ENCODE results near the gene ETNK1. TPM values are rescaled to one million over a fixed set of nuclear protein-coding genes. Genes with fewer than 3 reads are reported as not detected.
A peak's percentile ranks its signal among the peaks of the same experiment; 100 is the strongest.

Gene ETNK1

DNA sequence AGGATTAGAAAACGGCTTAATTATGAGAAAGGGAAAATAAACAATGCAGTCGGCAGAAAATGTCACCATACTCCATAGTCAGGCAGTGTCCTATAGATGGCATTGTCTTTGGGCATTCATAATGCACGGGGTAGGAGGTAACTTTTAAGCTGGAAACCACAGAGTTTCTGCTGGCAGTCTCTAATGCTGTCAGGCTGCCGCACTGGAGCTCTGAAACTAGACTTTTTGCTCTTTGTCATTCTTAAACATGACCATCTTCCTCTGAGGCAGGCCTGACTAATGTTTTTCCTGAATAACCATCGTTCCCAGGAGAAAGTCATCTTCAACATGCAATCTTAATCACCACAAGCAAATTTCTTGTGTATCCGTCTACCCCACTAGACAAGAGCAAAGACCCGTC is 108.8 kb downstream of the ETNK1 start:
- H3K4me2 ChIP-seq (ENCODE audit: low read length, poor library complexity, severe bottlenecking): no peak overlapping the region
- no peak overlapping the region for H3K23ac ChIP-seq (ENCODE audit: low read length in 2 of 2)
- no peaks in the 10 kb centered on the region for H3K79me1 ChIP-seq (replicated peaks; ENCODE audit: low read length, poor library complexity, severe bottlenecking)
- H3K4ac ChIP-seq (ENCODE audit: low read depth in 1 of 2, low read length in 2 of 2): no peak overlapping the region
- H3K14ac ChIP-seq (ENCODE audit: low read length in 2 of 2): no peak overlapping the region
- 86% methylated on average over 7 of the region's 7 CpGs for WGBS
- H3K27me3 ChIP-seq (ENCODE audit: control insufficient read depth in 1 of 2, insufficient read depth in 1 of 2, low read length in 2 of 2): no peaks in the 10 kb centered on the region
- H3K27ac ChIP-seq (ENCODE audit: low read length, poor library complexity, severe bottlenecking): no peak overlapping the region
- no peak overlapping the region for H3K18ac ChIP-seq (ENCODE audit: low read depth in 1 of 2, low read length in 2 of 2)
- no peak for DNase-seq
- H2BK15ac ChIP-seq (ENCODE audit: low read depth, poor library complexity, severe bottlenecking): no peak overlapping the region
- H2AFZ ChIP-seq (ENCODE audit: low read depth, low read length): no peak overlapping the region
- no peak overlapping the region for H2AK5ac ChIP-seq (ENCODE audit: low read length, severe bottlenecking)
- no peak overlapping the region for H4K8ac ChIP-seq (ENCODE audit: low read length)
- peaks cover 5% of the 10 kb centered on the region for H3K4me1 ChIP-seq (ENCODE audit: control insufficient read depth, insufficient read depth, low read depth, low read length)
- H2BK120ac ChIP-seq (ENCODE audit: low read depth, low read length): no peak overlapping the region
- H3K9ac ChIP-seq (ENCODE audit: low read length): peak overlapping the region; percentile 26
- peak overlapping the region in 1 of 2 experiments; percentile 17 for H3K4me3 ChIP-seq (ENCODE audit: insufficient read depth in 1 of 2, low read depth in 1 of 2, low read length in 2 of 2)
- no peaks in the 10 kb centered on the region for H3K9me3 ChIP-seq (ENCODE audit: control insufficient read depth, low read length)
- no peak overlapping the region for H2BK5ac ChIP-seq (ENCODE audit: low read depth, low read length, poor library complexity, severe bottlenecking)
- no peaks in the 10 kb centered on the region for H3K36me3 ChIP-seq (ENCODE audit: control insufficient read depth in 1 of 2, insufficient read depth in 2 of 2, low read depth in 1 of 2, low read length in 2 of 2)
- H4K91ac ChIP-seq (ENCODE audit: low read length): no peak overlapping the region
- no peak overlapping the region for H2BK12ac ChIP-seq (ENCODE audit: low read length in 2 of 2)

DNA sequence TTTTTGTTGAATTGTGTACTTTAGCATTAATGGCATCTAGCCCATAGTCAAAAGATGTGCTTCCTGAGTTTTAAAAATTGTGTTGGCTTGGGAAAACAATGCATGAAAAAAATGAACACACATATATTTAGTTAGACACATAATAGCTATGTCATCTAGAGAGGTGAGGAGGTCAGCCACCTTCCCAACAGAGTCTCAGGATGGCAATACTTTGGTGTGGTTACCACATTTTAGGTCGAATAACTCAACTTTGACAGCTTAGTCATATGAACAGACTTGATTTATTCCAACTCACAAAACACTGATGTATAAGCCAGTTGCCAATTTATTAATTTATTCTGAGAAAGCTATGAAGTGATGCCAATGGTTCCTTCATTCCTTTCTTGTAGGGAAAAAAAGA is 114.0 kb downstream of the ETNK1 start:
- Histone ChIP-seq H3K9ac (ENCODE audit: low read length) (no peak overlapping the region), H3K9me3 (ENCODE audit: control insufficient read depth, low read length) (no peaks in the 10 kb centered on the region), H3K4ac (ENCODE audit: low read depth in 1 of 2, low read length in 2 of 2) (no peak overlapping the region), H2BK120ac (ENCODE audit: low read depth, low read length) (no peak overlapping the region), H4K91ac (ENCODE audit: low read length) (no peak overlapping the region), H3K36me3 (ENCODE audit: control insufficient read depth in 1 of 2, insufficient read depth in 2 of 2, low read depth in 1 of 2, low read length in 2 of 2) (no peaks in the 10 kb centered on the region), H2BK12ac (ENCODE audit: low read length in 2 of 2) (no peak overlapping the region), H3K14ac (ENCODE audit: low read length in 2 of 2) (no peak overlapping the region), H3K27me3 (ENCODE audit: control insufficient read depth in 1 of 2, insufficient read depth in 1 of 2, low read length in 2 of 2) (no peaks in the 10 kb centered on the region), H2BK5ac (ENCODE audit: low read depth, low read length, poor library complexity, severe bottlenecking) (no peak overlapping the region), H3K4me3 (ENCODE audit: insufficient read depth in 1 of 2, low read depth in 1 of 2, low read length in 2 of 2) (no peak overlapping the region), H3K23ac (ENCODE audit: low read length in 2 of 2) (no peak overlapping the region), H4K8ac (ENCODE audit: low read length) (no peak overlapping the region), H3K4me1 (ENCODE audit: control insufficient read depth, insufficient read depth, low read depth, low read length) (peaks cover 7% of the 10 kb centered on the region), H3K79me1 (replicated peaks; ENCODE audit: low read length, poor library complexity, severe bottlenecking) (no peaks in the 10 kb centered on the region), H2BK15ac (ENCODE audit: low read depth, poor library complexity, severe bottlenecking) (no peak overlapping the region), H3K4me2 (ENCODE audit: low read length, poor library complexity, severe bottlenecking) (no peak overlapping the region), H2AFZ (ENCODE audit: low read depth, low read length) (no peak overlapping the region), H3K18ac (ENCODE audit: low read depth in 1 of 2, low read length in 2 of 2) (no peak overlapping the region), H2AK5ac (ENCODE audit: low read length, severe bottlenecking) (no peak overlapping the region), H3K27ac (ENCODE audit: low read length, poor library complexity, severe bottlenecking) (peak overlapping the region; percentile 40)
- DNase-seq: peak; percentile 22
- 0% methylated on average over 1 of the region's 1 CpG for WGBS

Small RNA genes lying within 50 kb of the gene (small RNA-seq; reads per million reads assigned to genes)
- gene RPS27P22 (ENCODE audit: low read depth): not detected

All from mesenchymal stem cell (in vitro differentiated cells and primary cell).